Calu3 (cell line): Measurements from ENCODE around the gene PDC. TPM values are rescaled to one million over a fixed set of nuclear protein-coding genes. Genes with fewer than 3 reads are reported as not detected.
A peak's percentile ranks its signal among the peaks of the same experiment; 100 is the strongest.

Experiments
- BruUV-seq: library from RNA; stranded (reverse); fragments of 400-500 nt; replicated peaks from 2 replicates; lab custom pipeline; 2021; lab: Mats Ljungman, UMichigan
- CTCF ChIA-PET: fragments of 300-600 bp; sonication (Branson Sonifier 250); formaldehyde crosslinking; loops from one replicate; lab custom pipeline; 2022; ENCODE audit warnings: antibody characterized with exemption; lab: Charles Lee
- DNase-seq: peaks from one replicate; pipeline ENCODE4 v3.0.0; 2022
- H3K27ac Mint-ChIP-seq: one replicate; pipeline ENCODE4 v1.8.0; 2022; ENCODE audit warnings: mixed read lengths; ENCODE audit not compliant: unreplicated experiment
- H3K27me3 Mint-ChIP-seq: one replicate; pipeline ENCODE4 v1.8.0; 2022; ENCODE audit warnings: mixed read lengths; ENCODE audit not compliant: unreplicated experiment
- H3K36me3 Mint-ChIP-seq: one replicate; pipeline ENCODE4 v1.8.0; 2022; ENCODE audit warnings: mild to moderate bottlenecking, moderate library complexity, mixed read lengths; ENCODE audit not compliant: insufficient read depth, unreplicated experiment
- H3K4me1 Mint-ChIP-seq: one replicate; pipeline ENCODE4 v1.8.0; 2022; ENCODE audit warnings: mild to moderate bottlenecking, low read depth, mixed read lengths; ENCODE audit not compliant: unreplicated experiment
- H3K4me3 Mint-ChIP-seq: one replicate; pipeline ENCODE4 v1.8.0; 2022; ENCODE audit warnings: mild to moderate bottlenecking, low read depth, moderate library complexity, mixed read lengths; ENCODE audit not compliant: unreplicated experiment
- H3K9me3 Mint-ChIP-seq: one replicate; pipeline ENCODE4 v1.8.0; 2022; ENCODE audit warnings: low read depth, mixed read lengths; ENCODE audit not compliant: unreplicated experiment
- intact Hi-C: fragments of 100-400 bp; cut with micrococcal nuclease; formaldehyde crosslinking; loops from one replicate; pipeline ENCODE4 v1.10.0; 2022; ENCODE audit not compliant: unreplicated experiment
- total RNA-seq: library from RNA; stranded (reverse); gene quantifications from 2 replicates; pipeline ENCODE4 v1.2.3, GENCODE V29; 2022
- TF ChIP-seq, protein P1 (sequence below): fragments of 200-600 bp; IDR thresholded peaks from one replicate; pipeline ENCODE4 v1.8.0; 2022; ENCODE audit warnings: antibody characterized with exemption; ENCODE audit not compliant: unreplicated experiment

The PDC gene
- total RNA-seq, 1 experiment from 2014 or later, result not detected

GRCh38 chr1:186496171-186496851 is 35.4 kb upstream of the PDC start:
- no peak overlapping the region for H3K4me3 Mint-ChIP-seq
- peak overlapping the region; percentile 13 for H3K27ac Mint-ChIP-seq
- CTCF ChIA-PET, result interaction anchor here (0.7 kb wide), 1 partner anchor 342 kb away, joined by 4 read pairs; no protein-coding TSS in a partner anchor
- TF ChIP-seq, protein P1, sequence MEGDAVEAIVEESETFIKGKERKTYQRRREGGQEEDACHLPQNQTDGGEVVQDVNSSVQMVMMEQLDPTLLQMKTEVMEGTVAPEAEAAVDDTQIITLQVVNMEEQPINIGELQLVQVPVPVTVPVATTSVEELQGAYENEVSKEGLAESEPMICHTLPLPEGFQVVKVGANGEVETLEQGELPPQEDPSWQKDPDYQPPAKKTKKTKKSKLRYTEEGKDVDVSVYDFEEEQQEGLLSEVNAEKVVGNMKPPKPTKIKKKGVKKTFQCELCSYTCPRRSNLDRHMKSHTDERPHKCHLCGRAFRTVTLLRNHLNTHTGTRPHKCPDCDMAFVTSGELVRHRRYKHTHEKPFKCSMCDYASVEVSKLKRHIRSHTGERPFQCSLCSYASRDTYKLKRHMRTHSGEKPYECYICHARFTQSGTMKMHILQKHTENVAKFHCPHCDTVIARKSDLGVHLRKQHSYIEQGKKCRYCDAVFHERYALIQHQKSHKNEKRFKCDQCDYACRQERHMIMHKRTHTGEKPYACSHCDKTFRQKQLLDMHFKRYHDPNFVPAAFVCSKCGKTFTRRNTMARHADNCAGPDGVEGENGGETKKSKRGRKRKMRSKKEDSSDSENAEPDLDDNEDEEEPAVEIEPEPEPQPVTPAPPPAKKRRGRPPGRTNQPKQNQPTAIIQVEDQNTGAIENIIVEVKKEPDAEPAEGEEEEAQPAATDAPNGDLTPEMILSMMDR, result no peak
- no peaks in the 10 kb centered on the region for H3K9me3 Mint-ChIP-seq
- peaks cover 24% of the 10 kb centered on the region for H3K36me3 Mint-ChIP-seq
- peaks cover 89% of the 10 kb centered on the region for H3K4me1 Mint-ChIP-seq
- DNase-seq, result no peak
- intact Hi-C loops, result no loop called here
- BruUV-seq, result no TSS peak
- no peaks in the 10 kb centered on the region for H3K27me3 Mint-ChIP-seq

DNA sequence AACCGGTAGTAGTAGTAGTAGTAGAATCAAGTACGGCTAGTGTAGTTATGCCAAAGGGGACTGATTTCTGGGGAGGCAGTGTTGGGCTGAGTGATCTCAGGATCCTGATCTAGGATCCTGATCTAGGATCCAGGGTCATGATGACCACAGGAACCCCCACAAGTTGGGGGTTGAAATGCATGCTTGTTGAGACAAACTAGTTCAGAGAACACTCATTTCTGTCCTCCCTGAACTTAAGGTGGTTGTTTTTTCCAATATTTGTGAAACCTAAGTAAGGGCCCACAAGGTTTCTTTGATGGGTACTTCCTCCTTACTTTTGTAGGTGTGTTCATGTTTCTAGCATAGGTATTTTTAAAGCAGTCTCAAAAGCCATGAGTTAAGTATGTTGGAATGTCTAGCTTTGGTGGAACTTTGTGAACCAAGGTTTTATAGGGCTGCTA is 33.9 kb upstream of the PDC start:
- intact Hi-C loops, result no loop called here
- DNase-seq, result peak; percentile 21
- Mint-ChIP-seq H3K9me3 (no peaks in the 10 kb centered on the region), H3K27me3 (no peaks in the 10 kb centered on the region), H3K27ac (peak overlapping the region; percentile 98), H3K4me3 (peak overlapping the region; percentile 30), H3K4me1 (peaks cover 75% of the 10 kb centered on the region), H3K36me3 (peaks cover 24% of the 10 kb centered on the region)
- no TSS peak for BruUV-seq
- TF ChIP-seq, protein P1, result no peak
- CTCF ChIA-PET, result no interaction called here

DNA sequence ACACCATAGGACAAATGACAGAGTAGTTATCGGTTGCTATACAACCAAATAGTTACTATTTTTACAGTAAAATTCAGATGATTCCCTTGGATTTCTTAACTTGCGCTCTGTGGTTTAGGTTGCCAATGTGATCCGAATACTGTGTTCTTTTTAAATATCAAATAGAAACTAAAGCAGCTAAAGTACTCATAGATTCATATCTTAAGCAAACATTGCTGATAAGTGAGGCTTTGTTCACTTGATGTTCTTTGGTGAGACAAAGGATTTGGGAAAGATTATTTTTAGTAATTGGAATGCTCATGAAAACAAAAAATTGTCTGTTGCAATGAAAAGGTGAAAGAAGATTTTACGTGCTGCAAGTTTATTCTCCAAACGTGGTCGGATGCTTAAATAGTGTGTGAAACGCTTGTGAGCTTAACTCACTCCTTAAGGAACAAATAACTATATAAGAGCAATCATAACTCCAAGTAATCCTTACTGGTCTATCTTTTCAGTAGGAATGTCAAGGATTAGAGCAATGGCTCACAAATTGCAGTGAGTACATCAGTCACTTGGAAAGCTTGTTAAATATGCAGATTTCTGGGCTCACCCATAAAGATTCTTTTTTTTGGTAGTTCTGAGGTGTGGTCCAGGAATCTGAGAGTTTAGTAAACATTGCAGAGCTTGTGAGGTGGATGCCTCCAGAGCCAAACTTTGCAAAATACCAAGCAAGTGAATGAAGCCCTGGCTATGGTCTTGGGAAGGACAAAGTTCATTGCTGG is 31.8 kb upstream of the PDC start:
- BruUV-seq, result TSS peak; percentile 66
- peaks cover 66% of the 10 kb centered on the region for H3K4me1 Mint-ChIP-seq
- intact Hi-C loops, result loop anchor here (1.0 kb wide), 1 partner anchor 86 kb away; no protein-coding TSS in a partner anchor

DNA sequence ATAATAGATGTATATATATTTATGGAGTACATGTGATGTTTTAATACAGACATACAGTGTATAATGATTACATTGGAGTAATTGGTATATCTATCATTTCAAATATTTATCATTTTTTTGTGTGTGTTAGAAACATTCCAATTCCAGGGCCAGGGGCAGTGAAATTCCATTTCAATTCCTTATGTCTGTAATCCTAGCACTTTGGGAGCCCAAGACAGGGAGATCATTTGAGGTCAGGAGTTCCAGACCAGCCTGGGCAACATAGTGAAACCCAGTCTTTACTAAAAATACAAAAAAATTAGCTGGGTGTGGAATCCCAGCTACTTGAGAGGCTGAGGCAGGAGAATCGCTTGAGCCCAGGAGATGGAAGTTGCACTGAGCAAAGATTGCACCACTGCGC is 30.4 kb upstream of the PDC start:
- CTCF ChIA-PET, result no interaction called here
- Mint-ChIP-seq H3K4me1 (peaks cover 67% of the 10 kb centered on the region), H3K9me3 (no peaks in the 10 kb centered on the region), H3K27ac (no peak overlapping the region), H3K4me3 (no peak overlapping the region), H3K27me3 (no peaks in the 10 kb centered on the region), H3K36me3 (peaks cover 8% of the 10 kb centered on the region)
- intact Hi-C loops, result no loop called here
- TF ChIP-seq, protein P1, result no peak
- BruUV-seq, result no TSS peak
- no peak for DNase-seq

More for the DNA sequence above, 31.8 kb upstream of the PDC start:
- Mint-ChIP-seq H3K9me3 (no peaks in the 10 kb centered on the region), H3K27me3 (no peaks in the 10 kb centered on the region), H3K4me3 (peak overlapping the region; percentile 59), H3K27ac (peak overlapping the region; percentile 98), H3K36me3 (peaks cover 12% of the 10 kb centered on the region)
- peak; percentile 33 for DNase-seq
- TF ChIP-seq, protein P1, result no peak
- CTCF ChIA-PET, result interaction anchor here (0.5 to 1.0 kb wide), 5 partner anchors 10 to 611 kb away, joined by 3 read pairs; no protein-coding TSS in a partner anchor
